Bronchial epithelial cell (primary cell): ENCODE measurements around the gene MICU1. TPM values are rescaled to one million over a fixed set of nuclear protein-coding genes. Genes with fewer than 3 reads are reported as not detected.

Experiments used
- DNase-seq: peaks from one replicate; pipeline ENCODE4 v3.0.0-alpha.2; 2010; ENCODE audit warnings: low read depth
- FAIRE-seq: peaks from 2 replicates; lab custom pipeline; 2011; peaks lifted over from hg19 to GRCh38; lab: Jason Lieb, UNC
- H3K27me3 ChIP-seq: 2 replicates; pipeline ENCODE4 v1.5.1; 2011; ENCODE audit warnings: low read length; ENCODE audit not compliant: control insufficient read depth, insufficient read depth
- H3K36me3 ChIP-seq: 2 replicates; pipeline ENCODE4 v1.5.1; 2011; ENCODE audit warnings: low read length; ENCODE audit not compliant: control insufficient read depth, insufficient read depth
- H3K4me3 ChIP-seq: 2 replicates; pipeline ENCODE4 v1.5.1; 2011; ENCODE audit warnings: mild to moderate bottlenecking, low read depth, low read length, control low read depth
- CTCF ChIP-seq: IDR thresholded peaks from 2 replicates; pipeline ENCODE4 v1.5.1; 2011; ENCODE audit warnings: mild to moderate bottlenecking, moderate library complexity, low read length, control low read depth, inconsistent platforms; ENCODE audit not compliant: insufficient read depth, severe bottlenecking
- total RNA-seq: library from RNA; depleted of rRNA; stranded (reverse); fragments of >200 nt; gene quantifications from 2 replicates; pipeline ENCODE4 v1.2.1, GENCODE V29; 2014

MICU1 gene
- total RNA-seq, 1 donor from 2014 or later, result 20.8 TPM

- Histone ChIP-seq H3K27me3 (no peaks in the 10 kb centered on the region), H3K4me3 (no peak overlapping the region), H3K36me3 (no peaks in the 10 kb centered on the region)
- no peak for TF ChIP-seq CTCF
- DNase-seq, result no peak
- FAIRE-seq, result no peak
Measured at GRCh38 chr10:72523062-72523461, 102.8 kb downstream of the MICU1 start.

GRCh38 chr10:72517244-72517643, 108.6 kb downstream of the MICU1 start:
- DNase-seq, result no peak
- no peak for FAIRE-seq
- no peak overlapping the region for H3K4me3 ChIP-seq
- H3K36me3 ChIP-seq, result no peaks in the 10 kb centered on the region
- TF ChIP-seq CTCF, result no peak
- H3K27me3 ChIP-seq, result no peaks in the 10 kb centered on the region

- FAIRE-seq, result no peak
- DNase-seq, result no peak
Measured at GRCh38 chr10:72515455-72515854, 110.4 kb downstream of the MICU1 start.

GRCh38 chr10:72513910-72514309, 112.0 kb downstream of the MICU1 start:
- H3K36me3 ChIP-seq, result no peaks in the 10 kb centered on the region
- FAIRE-seq (no peak), DNase-seq (no peak)
- no peaks in the 10 kb centered on the region for H3K27me3 ChIP-seq
- H3K4me3 ChIP-seq, result no peak overlapping the region
- TF ChIP-seq CTCF, result no peak

More at GRCh38 chr10:72515455-72515854, 110.4 kb downstream of the MICU1 start:
- Histone ChIP-seq H3K36me3 (no peaks in the 10 kb centered on the region), H3K4me3 (no peak overlapping the region), H3K27me3 (no peaks in the 10 kb centered on the region)
- TF ChIP-seq CTCF, result no peak

GRCh38 chr10:72511459-72511858, 114.4 kb downstream of the MICU1 start:
- TF ChIP-seq CTCF, result no peak
- no peak for FAIRE-seq

GRCh38 chr10:72509941-72510340, 115.9 kb downstream of the MICU1 start:
- Histone ChIP-seq H3K4me3 (no peak overlapping the region), H3K36me3 (no peaks in the 10 kb centered on the region), H3K27me3 (no peaks in the 10 kb centered on the region)
- TF ChIP-seq CTCF, result no peak
- DNase-seq, result no peak
- FAIRE-seq, result no peak

More at GRCh38 chr10:72511459-72511858, 114.4 kb downstream of the MICU1 start:
- no peak for DNase-seq
- H3K36me3 ChIP-seq, result no peaks in the 10 kb centered on the region
- H3K27me3 ChIP-seq, result no peaks in the 10 kb centered on the region
- H3K4me3 ChIP-seq, result no peak overlapping the region
